ENCODE results near the gene USH1C.

USH1C gene

GRCh38 chr11:17585911-17586695, 41.9 kb upstream of the USH1C start:
- TF ChIP-seq, protein P1, sequence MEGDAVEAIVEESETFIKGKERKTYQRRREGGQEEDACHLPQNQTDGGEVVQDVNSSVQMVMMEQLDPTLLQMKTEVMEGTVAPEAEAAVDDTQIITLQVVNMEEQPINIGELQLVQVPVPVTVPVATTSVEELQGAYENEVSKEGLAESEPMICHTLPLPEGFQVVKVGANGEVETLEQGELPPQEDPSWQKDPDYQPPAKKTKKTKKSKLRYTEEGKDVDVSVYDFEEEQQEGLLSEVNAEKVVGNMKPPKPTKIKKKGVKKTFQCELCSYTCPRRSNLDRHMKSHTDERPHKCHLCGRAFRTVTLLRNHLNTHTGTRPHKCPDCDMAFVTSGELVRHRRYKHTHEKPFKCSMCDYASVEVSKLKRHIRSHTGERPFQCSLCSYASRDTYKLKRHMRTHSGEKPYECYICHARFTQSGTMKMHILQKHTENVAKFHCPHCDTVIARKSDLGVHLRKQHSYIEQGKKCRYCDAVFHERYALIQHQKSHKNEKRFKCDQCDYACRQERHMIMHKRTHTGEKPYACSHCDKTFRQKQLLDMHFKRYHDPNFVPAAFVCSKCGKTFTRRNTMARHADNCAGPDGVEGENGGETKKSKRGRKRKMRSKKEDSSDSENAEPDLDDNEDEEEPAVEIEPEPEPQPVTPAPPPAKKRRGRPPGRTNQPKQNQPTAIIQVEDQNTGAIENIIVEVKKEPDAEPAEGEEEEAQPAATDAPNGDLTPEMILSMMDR (IDR thresholded peaks at IDR 0.05; ENCODE audit: insufficient read depth, low read depth, low read length, missing control alignments): no peak
- DNase-seq (ENCODE audit: low read depth): no peak
- H3K4me3 ChIP-seq (ENCODE audit: low read depth, low read length): no peak overlapping the region

DNA sequence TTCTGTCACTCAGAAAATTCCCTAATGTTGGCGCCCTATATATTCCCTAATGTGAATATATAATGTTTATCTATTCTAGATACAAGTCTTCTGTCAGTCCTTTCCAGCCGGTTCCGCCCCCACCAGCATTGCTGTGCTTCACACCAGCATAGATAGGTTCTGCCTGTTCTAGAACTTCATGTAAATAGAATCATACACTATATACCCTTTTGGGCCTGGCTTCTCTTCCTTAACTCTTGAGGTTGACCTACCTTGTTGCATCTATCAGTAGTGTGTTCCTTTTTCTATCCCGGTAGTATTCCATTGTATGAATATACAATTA, 37.5 kb upstream of the USH1C start:
- TF ChIP-seq, protein P1 (IDR thresholded peaks at IDR 0.05; ENCODE audit: insufficient read depth, low read depth, low read length, missing control alignments): no peak
- DNase-seq (ENCODE audit: low read depth): no peak
- H3K4me3 ChIP-seq (ENCODE audit: low read depth, low read length): no peak overlapping the region

- no peak for DNase-seq (ENCODE audit: low read depth)
- TF ChIP-seq, protein P1 (IDR thresholded peaks at IDR 0.05; ENCODE audit: insufficient read depth, low read depth, low read length, missing control alignments): no peak
- H3K4me3 ChIP-seq (ENCODE audit: low read depth, low read length): no peak overlapping the region
These were observed 37.0 kb upstream of the USH1C start for GRCh38 chr11:17581036-17581731.

- no peak overlapping the region for H3K4me3 ChIP-seq (ENCODE audit: low read depth, low read length)
- TF ChIP-seq, protein P1 (IDR thresholded peaks at IDR 0.05; ENCODE audit: insufficient read depth, low read depth, low read length, missing control alignments): no peak
- no peak for DNase-seq (ENCODE audit: low read depth)
These were observed 36.1 kb upstream of the USH1C start for GRCh38 chr11:17580271-17580670.

- TF ChIP-seq, protein P1 (IDR thresholded peaks at IDR 0.05; ENCODE audit: insufficient read depth, low read depth, low read length, missing control alignments): no peak
- DNase-seq (ENCODE audit: low read depth): no peak
- H3K4me3 ChIP-seq (ENCODE audit: low read depth, low read length): no peak overlapping the region
These were observed 35.2 kb upstream of the USH1C start for GRCh38 chr11:17579451-17579850.

GRCh38 chr11:17578958-17579357, 34.7 kb upstream of the USH1C start:
- TF ChIP-seq, protein P1 (IDR thresholded peaks at IDR 0.05; ENCODE audit: insufficient read depth, low read depth, low read length, missing control alignments): no peak
- no peak for DNase-seq (ENCODE audit: low read depth)
- no peak overlapping the region for H3K4me3 ChIP-seq (ENCODE audit: low read depth, low read length)

Measured in GM12865 (cell line).